ENCODE data around the gene CDT1. TPM values are rescaled to one million over a fixed set of nuclear protein-coding genes. Genes with fewer than 3 reads are reported as not detected.
A peak's percentile ranks its signal among the peaks of the same experiment; 100 is the strongest.

The CDT1 gene
- total and polyA plus RNA-seq, 8 donors: 1.5 to 147 (median 5.7) TPM

DNA sequence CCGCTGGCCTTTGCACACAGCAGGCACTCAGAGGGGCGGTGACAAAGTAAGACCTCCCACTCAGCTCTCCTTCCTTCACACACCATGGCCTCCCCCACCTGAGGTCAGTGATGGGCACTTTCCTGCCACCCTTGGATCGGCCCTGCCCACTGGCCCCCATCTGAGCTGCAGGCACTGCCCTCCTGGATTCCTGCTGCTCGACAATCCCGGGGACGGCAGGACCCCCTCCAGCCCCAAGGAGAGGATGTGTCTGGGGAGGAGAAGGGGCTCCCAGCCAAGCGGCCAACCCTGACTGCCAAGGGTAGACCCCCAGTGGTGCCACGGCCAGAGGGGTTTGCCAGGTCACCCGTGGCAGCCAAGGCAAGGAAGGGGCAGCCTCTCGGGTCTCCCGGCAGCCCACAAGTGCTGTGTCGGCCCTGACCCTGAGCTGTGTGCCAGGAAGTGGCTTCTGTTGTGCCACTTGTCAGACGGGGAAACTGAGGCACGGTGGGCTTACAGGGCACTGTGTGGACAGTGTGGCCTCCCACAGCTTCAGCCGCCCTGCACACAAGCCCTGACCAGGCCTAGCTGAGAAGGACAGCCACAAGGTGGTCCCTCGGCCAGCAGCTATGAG lies 41.2 kb upstream of the CDT1 start:
- 70 to 87% (median 85%) methylated on average over 6 to 16 of the region's 16 CpGs for WGBS, 5 donors
- peaks cover 0 to 22% (median 2%) of the 10 kb centered on the region in 4 donors for H3K36me3 ChIP-seq
- intact Hi-C loops (cut with DNase I; ENCODE audit: low total_unique reads): no loop called here
- H3K4me1 ChIP-seq: peaks cover 51 to 94% (median 80%) of the 10 kb centered on the region in 4 donors
- TF ChIP-seq, protein P1, sequence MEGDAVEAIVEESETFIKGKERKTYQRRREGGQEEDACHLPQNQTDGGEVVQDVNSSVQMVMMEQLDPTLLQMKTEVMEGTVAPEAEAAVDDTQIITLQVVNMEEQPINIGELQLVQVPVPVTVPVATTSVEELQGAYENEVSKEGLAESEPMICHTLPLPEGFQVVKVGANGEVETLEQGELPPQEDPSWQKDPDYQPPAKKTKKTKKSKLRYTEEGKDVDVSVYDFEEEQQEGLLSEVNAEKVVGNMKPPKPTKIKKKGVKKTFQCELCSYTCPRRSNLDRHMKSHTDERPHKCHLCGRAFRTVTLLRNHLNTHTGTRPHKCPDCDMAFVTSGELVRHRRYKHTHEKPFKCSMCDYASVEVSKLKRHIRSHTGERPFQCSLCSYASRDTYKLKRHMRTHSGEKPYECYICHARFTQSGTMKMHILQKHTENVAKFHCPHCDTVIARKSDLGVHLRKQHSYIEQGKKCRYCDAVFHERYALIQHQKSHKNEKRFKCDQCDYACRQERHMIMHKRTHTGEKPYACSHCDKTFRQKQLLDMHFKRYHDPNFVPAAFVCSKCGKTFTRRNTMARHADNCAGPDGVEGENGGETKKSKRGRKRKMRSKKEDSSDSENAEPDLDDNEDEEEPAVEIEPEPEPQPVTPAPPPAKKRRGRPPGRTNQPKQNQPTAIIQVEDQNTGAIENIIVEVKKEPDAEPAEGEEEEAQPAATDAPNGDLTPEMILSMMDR (IDR thresholded peaks at IDR 0.05): no peak
- no peak overlapping the region for H3K4me3 ChIP-seq
- H3K27me3 ChIP-seq: no peaks in the 10 kb centered on the region
- H3K27ac ChIP-seq: peak overlapping the region in 3 of 5 donors; percentile 1 to 84 (median 22)
- DNase-seq: no peak
- H3K9me3 ChIP-seq: no peaks in the 10 kb centered on the region

DNA sequence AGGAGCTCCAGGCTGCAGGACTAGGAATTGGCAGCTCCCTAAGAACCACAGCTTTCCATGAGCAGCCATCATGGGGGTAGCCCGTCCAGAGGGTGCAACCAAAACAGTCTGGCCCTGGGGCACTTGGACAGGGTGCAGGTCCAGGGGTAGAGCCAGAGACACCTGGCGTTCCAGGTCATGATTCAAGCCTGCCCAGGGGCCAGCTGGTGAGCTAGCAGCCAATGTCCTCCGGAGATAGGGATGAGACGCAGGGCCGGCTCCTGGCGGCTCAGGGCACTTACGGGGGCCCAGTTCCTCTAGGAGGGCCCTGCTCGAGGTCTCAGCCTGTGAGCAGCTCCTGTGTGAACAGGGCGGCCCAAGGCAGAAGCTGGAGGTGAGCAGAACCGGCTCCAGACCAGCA lies 40.6 kb upstream of the CDT1 start:
- H3K9me3 ChIP-seq: no peaks in the 10 kb centered on the region
- H3K4me3 ChIP-seq: no peak overlapping the region
- no peaks in the 10 kb centered on the region for H3K27me3 ChIP-seq
- H3K4me1 ChIP-seq: peaks cover 56 to 98% (median 85%) of the 10 kb centered on the region in 4 donors
- DNase-seq: no peak
- H3K36me3 ChIP-seq: peaks cover 0 to 22% (median 2%) of the 10 kb centered on the region in 4 donors
- intact Hi-C loops (cut with DNase I; ENCODE audit: low total_unique reads): no loop called here
- peak overlapping the region in 3 of 5 donors; percentile 22 to 84 (median 41) for H3K27ac ChIP-seq
- TF ChIP-seq EP300 (IDR thresholded peaks at IDR 0.05): no peak
- TF ChIP-seq POLR2A (IDR thresholded peaks at IDR 0.05): no peak
- TF ChIP-seq, protein P1 (IDR thresholded peaks at IDR 0.05): no peak
- TF ChIP-seq POLR2AphosphoS5 (IDR thresholded peaks at IDR 0.05): no peak
- WGBS, 5 donors: 77 to 93% (median 82%) methylated on average over 7 to 10 of the region's 10 CpGs

DNA sequence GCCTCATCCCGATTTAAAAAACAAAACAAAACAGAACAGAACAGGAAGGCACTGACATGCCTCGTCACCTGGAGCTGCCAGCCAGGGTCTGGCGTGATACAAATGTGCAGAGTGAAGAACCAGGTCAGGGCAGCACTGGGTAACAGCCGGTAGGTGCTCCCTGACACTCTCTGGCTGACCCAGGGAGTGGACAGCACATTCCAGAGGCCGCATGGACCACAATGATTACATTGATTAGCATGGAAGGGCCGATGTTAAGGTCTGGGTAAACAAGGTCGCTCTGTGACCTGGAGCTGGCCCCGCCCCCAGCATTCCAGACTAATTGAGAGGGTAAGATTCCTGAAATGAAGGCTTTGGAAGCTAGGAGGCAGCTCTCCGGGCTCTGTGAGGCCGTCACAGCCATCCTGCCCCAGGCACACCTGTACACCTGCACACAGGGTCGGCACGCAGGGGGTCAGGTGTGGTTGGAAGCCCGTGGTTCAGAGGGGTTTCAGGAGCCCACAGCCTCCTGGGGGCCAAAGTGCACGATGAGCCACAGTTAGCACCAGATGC lies 40.0 kb upstream of the CDT1 start:
- DNase-seq: peak; percentile 42 to 55
- Histone ChIP-seq H3K9me3 (no peaks in the 10 kb centered on the region), H3K27ac (peak overlapping the region in 3 of 5 donors; percentile 22 to 84 (median 41)), H3K27me3 (no peaks in the 10 kb centered on the region), H3K4me1 (peaks cover 63 to 98% (median 88%) of the 10 kb centered on the region in 4 donors), H3K36me3 (peaks cover 0 to 22% (median 2%) of the 10 kb centered on the region in 4 donors), H3K4me3 (no peak overlapping the region)
- WGBS, 5 donors: 38 to 64% (median 55%) methylated on average over 14 of the region's 14 CpGs
- intact Hi-C loops (cut with DNase I; ENCODE audit: low total_unique reads): no loop called here
- TF ChIP-seq POLR2AphosphoS5 (IDR thresholded peaks at IDR 0.05): no peak
- TF ChIP-seq EP300 (IDR thresholded peaks at IDR 0.05): no peak
- TF ChIP-seq, protein P1 (IDR thresholded peaks at IDR 0.05): no peak
- no peak for TF ChIP-seq POLR2A (IDR thresholded peaks at IDR 0.05)

DNA sequence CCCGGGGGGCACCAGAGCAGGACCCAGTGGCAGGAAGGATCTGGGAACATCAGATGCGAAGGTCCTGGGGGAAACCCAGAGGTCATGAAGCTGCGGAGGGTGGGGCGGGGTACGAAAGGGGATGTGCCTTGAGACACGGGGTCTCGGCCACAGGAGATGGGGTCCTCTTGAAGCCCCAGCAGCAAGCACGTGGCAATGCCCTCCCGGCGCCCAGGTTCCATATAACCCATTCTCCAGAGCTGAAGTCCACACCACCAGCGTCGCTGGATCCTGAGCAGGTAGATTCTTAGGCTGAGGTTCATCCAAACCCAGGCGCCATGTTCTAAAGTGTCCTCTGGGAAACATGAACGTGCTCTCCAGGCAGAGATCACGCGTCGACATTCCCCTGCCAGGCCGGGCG lies 39.5 kb upstream of the CDT1 start:
- Histone ChIP-seq H3K4me1 (peaks cover 66 to 99% (median 90%) of the 10 kb centered on the region in 4 donors), H3K27ac (peak overlapping the region in 3 of 5 donors; percentile 22 to 84 (median 41)), H3K4me3 (no peak overlapping the region), H3K27me3 (no peaks in the 10 kb centered on the region), H3K9me3 (no peaks in the 10 kb centered on the region), H3K36me3 (peaks cover 0 to 22% (median 2%) of the 10 kb centered on the region in 4 donors)
- DNase-seq: no peak
- 91 to 96% (median 95%) methylated on average over 18 to 19 of the region's 19 CpGs for WGBS, 5 donors
- TF ChIP-seq, protein P1 (IDR thresholded peaks at IDR 0.05): no peak
- TF ChIP-seq EP300 (IDR thresholded peaks at IDR 0.05): no peak
- no peak for TF ChIP-seq POLR2AphosphoS5 (IDR thresholded peaks at IDR 0.05)
- no peak for TF ChIP-seq POLR2A (IDR thresholded peaks at IDR 0.05)
- intact Hi-C loops (cut with DNase I; ENCODE audit: low total_unique reads): no loop called here
